ENCODE data around the gene RNU6-1. TPM values are rescaled to one million over a fixed set of nuclear protein-coding genes. Genes with fewer than 3 reads are reported as not detected.
A peak's percentile ranks its signal among the peaks of the same experiment; 100 is the strongest.

The RNU6-1 gene
- total RNA-seq, 1 donor from 2014 or later: not detected

- H3K4me3 Mint-ChIP-seq (ENCODE audit: unreplicated experiment): no peak overlapping the region
- no peak for DNase-seq (ENCODE audit: extremely low spot score, unreplicated experiment)
- H3K4me1 Mint-ChIP-seq (ENCODE audit: unreplicated experiment): peaks cover 35% of the 10 kb centered on the region
- no peaks in the 10 kb centered on the region for H3K36me3 Mint-ChIP-seq (ENCODE audit: unreplicated experiment)
- no peaks in the 10 kb centered on the region for H3K9me3 Mint-ChIP-seq (ENCODE audit: unreplicated experiment)
- TF ChIP-seq, protein P1, sequence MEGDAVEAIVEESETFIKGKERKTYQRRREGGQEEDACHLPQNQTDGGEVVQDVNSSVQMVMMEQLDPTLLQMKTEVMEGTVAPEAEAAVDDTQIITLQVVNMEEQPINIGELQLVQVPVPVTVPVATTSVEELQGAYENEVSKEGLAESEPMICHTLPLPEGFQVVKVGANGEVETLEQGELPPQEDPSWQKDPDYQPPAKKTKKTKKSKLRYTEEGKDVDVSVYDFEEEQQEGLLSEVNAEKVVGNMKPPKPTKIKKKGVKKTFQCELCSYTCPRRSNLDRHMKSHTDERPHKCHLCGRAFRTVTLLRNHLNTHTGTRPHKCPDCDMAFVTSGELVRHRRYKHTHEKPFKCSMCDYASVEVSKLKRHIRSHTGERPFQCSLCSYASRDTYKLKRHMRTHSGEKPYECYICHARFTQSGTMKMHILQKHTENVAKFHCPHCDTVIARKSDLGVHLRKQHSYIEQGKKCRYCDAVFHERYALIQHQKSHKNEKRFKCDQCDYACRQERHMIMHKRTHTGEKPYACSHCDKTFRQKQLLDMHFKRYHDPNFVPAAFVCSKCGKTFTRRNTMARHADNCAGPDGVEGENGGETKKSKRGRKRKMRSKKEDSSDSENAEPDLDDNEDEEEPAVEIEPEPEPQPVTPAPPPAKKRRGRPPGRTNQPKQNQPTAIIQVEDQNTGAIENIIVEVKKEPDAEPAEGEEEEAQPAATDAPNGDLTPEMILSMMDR (IDR thresholded peaks at IDR 0.05): no peak
- H3K27me3 Mint-ChIP-seq (ENCODE audit: unreplicated experiment): no peaks in the 10 kb centered on the region
- H3K27ac Mint-ChIP-seq (ENCODE audit: unreplicated experiment): peak overlapping the region; percentile 87
Measured at GRCh38 chr15:67865331-67865730, 25.5 kb upstream of the RNU6-1 start.

GRCh38 chr15:67863442-67863987 lies 23.7 kb upstream of the RNU6-1 start:
- peaks cover 35% of the 10 kb centered on the region for H3K4me1 Mint-ChIP-seq (ENCODE audit: unreplicated experiment)
- DNase-seq (ENCODE audit: extremely low spot score, unreplicated experiment): peak; percentile 91
- TF ChIP-seq, protein P1 (IDR thresholded peaks at IDR 0.05): peak; percentile 99
- no peaks in the 10 kb centered on the region for H3K36me3 Mint-ChIP-seq (ENCODE audit: unreplicated experiment)
- H3K4me3 Mint-ChIP-seq (ENCODE audit: unreplicated experiment): peak overlapping the region; percentile 69
- peak overlapping the region; percentile 78 for H3K27ac Mint-ChIP-seq (ENCODE audit: unreplicated experiment)
- no peaks in the 10 kb centered on the region for H3K27me3 Mint-ChIP-seq (ENCODE audit: unreplicated experiment)
- no peaks in the 10 kb centered on the region for H3K9me3 Mint-ChIP-seq (ENCODE audit: unreplicated experiment)

GRCh38 chr15:67862750-67863441 lies 23.1 kb upstream of the RNU6-1 start:
- Mint-ChIP-seq H3K4me3 (ENCODE audit: unreplicated experiment) (peak overlapping the region; percentile 69), H3K4me1 (ENCODE audit: unreplicated experiment) (peaks cover 35% of the 10 kb centered on the region), H3K9me3 (ENCODE audit: unreplicated experiment) (no peaks in the 10 kb centered on the region), H3K27me3 (ENCODE audit: unreplicated experiment) (no peaks in the 10 kb centered on the region), H3K27ac (ENCODE audit: unreplicated experiment) (peak overlapping the region; percentile 78), H3K36me3 (ENCODE audit: unreplicated experiment) (no peaks in the 10 kb centered on the region)
- TF ChIP-seq, protein P1 (IDR thresholded peaks at IDR 0.05): no peak
- DNase-seq (ENCODE audit: extremely low spot score, unreplicated experiment): no peak

GRCh38 chr15:67861983-67862382 lies 22.1 kb upstream of the RNU6-1 start:
- no peak for DNase-seq (ENCODE audit: extremely low spot score, unreplicated experiment)
- no peak overlapping the region for H3K27ac Mint-ChIP-seq (ENCODE audit: unreplicated experiment)
- no peaks in the 10 kb centered on the region for H3K9me3 Mint-ChIP-seq (ENCODE audit: unreplicated experiment)
- no peaks in the 10 kb centered on the region for H3K36me3 Mint-ChIP-seq (ENCODE audit: unreplicated experiment)
- H3K27me3 Mint-ChIP-seq (ENCODE audit: unreplicated experiment): no peaks in the 10 kb centered on the region
- H3K4me1 Mint-ChIP-seq (ENCODE audit: unreplicated experiment): peaks cover 35% of the 10 kb centered on the region
- TF ChIP-seq, protein P1 (IDR thresholded peaks at IDR 0.05): no peak
- no peak overlapping the region for H3K4me3 Mint-ChIP-seq (ENCODE audit: unreplicated experiment)

DNA sequence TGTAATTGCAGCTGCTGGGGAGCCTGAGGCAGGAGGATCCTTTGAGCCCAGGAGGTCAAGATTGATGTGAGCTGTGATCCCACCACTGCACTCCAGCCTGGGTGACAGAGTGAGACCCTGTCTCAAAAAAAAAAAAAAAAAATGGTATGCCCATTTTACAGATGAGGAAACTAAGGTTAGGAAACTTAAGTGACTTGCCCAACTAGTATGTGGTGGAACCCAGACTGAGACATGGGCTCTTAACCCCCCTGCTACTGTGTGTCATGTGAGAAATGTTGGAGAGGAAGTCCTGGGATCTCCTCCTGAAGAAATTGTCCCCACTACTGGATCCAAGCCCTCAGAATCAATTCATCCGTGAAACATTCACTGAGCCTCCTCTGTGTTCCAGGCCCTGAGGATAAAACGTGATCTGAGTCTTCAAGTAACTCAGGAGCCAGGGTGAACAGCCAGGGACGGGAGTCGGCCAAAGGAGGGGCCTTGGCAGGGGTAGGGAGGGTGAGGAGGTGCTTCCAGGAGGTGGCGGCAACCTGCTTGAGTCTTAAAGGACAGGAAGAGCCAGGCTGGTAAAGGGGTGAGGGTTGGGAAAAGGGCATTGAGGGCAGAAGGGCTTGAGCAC lies 19.6 kb upstream of the RNU6-1 start:
- DNase-seq (ENCODE audit: extremely low spot score, unreplicated experiment): no peak
- peaks cover 17% of the 10 kb centered on the region for H3K4me1 Mint-ChIP-seq (ENCODE audit: unreplicated experiment)
- no peaks in the 10 kb centered on the region for H3K27me3 Mint-ChIP-seq (ENCODE audit: unreplicated experiment)
- no peak overlapping the region for H3K4me3 Mint-ChIP-seq (ENCODE audit: unreplicated experiment)
- TF ChIP-seq, protein P1 (IDR thresholded peaks at IDR 0.05): no peak
- H3K9me3 Mint-ChIP-seq (ENCODE audit: unreplicated experiment): no peaks in the 10 kb centered on the region
- no peaks in the 10 kb centered on the region for H3K36me3 Mint-ChIP-seq (ENCODE audit: unreplicated experiment)
- H3K27ac Mint-ChIP-seq (ENCODE audit: unreplicated experiment): no peak overlapping the region
